ENCODE data around the gene USP7. TPM values are rescaled to one million over a fixed set of nuclear protein-coding genes. Genes with fewer than 3 reads are reported as not detected.
A peak's percentile ranks its signal among the peaks of the same experiment; 100 is the strongest.

Gene USP7
- polyA plus RNA-seq, 1 donor = 110 TPM

DNA sequence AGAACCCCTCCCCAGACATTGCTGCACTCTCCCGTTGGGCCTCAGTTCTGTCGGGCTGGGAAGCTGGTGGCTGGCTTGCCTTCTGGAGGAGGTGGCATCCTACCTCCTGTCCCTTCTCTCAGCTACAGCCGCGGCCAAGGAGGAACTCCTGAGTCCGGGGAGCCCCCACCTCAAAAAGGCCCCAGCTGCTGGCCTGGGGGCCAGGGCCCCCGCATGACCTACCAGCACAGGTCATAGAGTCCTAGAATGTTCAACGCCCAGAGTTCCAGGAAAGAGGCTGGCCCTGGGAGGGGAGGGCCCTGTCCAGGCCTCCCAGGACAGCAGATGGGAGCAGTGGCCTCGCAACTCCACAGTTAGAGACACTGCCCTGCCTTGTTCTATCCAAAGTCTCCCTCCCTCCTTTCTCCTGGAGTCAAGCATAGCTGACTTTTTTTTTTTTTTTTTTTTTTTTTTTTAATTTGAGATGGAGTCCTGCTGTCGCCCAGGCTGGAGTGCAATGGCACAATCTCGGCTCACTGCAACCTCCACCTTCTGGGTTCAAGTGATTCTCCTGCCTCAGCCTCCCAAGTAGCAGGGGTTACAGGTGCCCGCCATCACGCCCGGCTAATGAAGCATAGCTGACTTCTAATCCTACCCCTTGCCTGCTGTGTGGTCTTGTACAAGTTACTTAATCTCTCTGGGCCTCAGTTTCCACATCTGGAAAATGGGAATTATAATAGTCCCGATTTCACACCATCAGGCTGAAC is 102.0 kb downstream of the USP7 start:
- peaks cover 31% of the 10 kb centered on the region for H3K36me3 ChIP-seq (ENCODE audit: control insufficient read depth, insufficient read depth, low read length)
- WGBS (ENCODE audit: insufficient coverage, low lambda C conversion rate) = no CpG with 5 or more reads among the region's 14 CpGs
- H3K27me3 ChIP-seq (ENCODE audit: control insufficient read depth, insufficient read depth, low read length) = no peaks in the 10 kb centered on the region
- DNase-seq = peak in 1 of 2 donors; percentile 52
- H3K4me1 ChIP-seq (ENCODE audit: control insufficient read depth, insufficient read depth, low read length) = peaks cover 56% of the 10 kb centered on the region
- H3K27ac ChIP-seq (ENCODE audit: low read length) = peak overlapping the region; percentile 28
- no peak overlapping the region for H3K4me3 ChIP-seq (ENCODE audit: low read length)
- H3K9me3 ChIP-seq (ENCODE audit: control insufficient read depth, low read depth, low read length) = no peaks in the 10 kb centered on the region

DNA sequence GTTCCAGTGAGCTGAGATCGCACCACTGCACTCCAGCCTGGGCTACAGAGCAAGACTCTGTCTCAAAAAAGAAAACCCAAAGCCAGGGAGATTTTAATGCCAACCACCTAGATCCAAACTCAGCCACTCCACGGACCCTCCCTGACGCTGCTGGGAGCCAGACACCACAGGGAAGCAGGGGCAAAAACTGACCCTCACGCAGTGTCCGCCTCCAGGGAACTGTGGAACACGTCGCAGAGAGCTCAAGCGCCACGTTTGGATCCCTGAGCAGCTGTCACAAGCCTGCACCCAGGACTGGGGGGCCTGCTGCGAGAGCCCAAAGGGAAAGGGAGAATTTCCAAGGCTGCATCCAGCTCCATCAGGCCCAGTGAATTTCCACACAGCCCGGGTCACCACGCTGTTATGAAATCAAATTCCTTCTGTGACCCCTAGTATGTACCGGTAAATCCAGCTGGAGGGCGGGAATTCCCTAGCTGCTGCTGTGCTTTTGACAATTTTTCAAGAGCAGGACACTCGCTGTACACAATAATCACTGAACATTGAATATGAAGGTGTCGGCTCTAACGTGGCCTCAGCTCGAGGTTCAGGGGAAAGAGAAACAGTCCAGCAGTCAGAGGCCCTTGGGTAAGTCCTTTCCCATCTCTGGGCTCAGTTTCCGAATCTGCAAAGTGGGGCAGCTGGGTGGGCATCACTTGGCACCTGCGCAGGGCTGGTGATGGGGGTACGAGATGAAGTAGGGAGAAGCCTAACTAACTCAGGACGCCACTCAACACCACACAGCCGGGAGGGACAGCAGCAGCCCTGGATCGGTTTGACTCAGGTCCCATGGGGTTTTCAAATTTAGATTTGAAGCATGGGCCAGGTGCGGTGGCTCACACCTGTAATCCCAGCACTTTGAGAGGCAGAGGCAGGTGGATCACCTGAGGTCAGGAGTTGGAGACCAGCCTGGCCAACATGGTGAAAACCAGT is 103.5 kb downstream of the USP7 start:
- 100% methylated on average over 1 of the region's 25 CpGs for WGBS (ENCODE audit: insufficient coverage, low lambda C conversion rate)
- H3K27ac ChIP-seq (ENCODE audit: low read length) = no peak overlapping the region
- no peak for DNase-seq
- no peaks in the 10 kb centered on the region for H3K27me3 ChIP-seq (ENCODE audit: control insufficient read depth, insufficient read depth, low read length)
- H3K4me1 ChIP-seq (ENCODE audit: control insufficient read depth, insufficient read depth, low read length) = peaks cover 42% of the 10 kb centered on the region
- peaks cover 42% of the 10 kb centered on the region for H3K36me3 ChIP-seq (ENCODE audit: control insufficient read depth, insufficient read depth, low read length)
- no peak overlapping the region for H3K4me3 ChIP-seq (ENCODE audit: low read length)
- no peaks in the 10 kb centered on the region for H3K9me3 ChIP-seq (ENCODE audit: control insufficient read depth, low read depth, low read length)

DNA sequence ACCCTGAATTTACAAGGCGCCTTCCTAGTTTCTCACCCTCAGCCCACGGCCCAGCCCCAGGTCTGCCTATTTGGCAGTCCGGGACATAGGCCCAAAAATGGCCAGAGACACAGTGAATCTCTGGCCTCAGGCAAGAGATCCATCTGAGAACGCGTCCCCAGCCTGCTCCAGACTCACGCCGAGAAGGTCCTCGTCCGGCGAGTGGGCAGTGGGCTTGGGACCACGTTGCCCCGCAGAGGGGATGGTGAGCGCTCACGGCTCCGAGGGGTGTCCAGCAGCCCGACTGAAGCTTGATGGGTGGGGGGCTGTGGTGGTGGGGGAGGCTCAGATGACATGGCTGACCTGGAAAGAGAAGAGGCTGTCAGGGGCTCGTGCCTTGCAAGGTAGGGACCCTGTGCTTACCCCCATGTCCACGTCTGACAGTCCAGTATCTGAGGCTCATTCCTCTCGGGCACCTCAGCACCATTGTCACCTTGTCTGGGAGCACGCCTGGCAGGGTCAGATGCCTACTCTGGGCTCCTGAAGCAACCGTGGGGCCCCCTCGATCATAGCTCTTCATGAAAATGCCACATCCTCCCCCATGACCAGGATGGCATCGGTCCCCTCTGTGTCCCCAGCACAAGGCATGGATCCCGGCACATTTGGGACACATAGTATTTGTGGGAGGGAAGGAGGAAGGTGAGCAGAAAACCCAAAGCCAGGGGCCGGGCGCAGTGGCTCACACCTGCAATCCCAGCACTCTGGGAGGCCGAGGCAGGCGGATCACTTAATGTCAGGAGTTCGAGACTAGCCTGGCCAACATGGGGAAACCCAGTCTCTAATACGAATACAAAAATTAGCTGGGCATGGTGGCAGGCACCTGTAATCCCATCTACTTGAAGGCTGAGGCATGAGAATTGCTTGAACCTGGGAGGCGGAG is 104.5 kb downstream of the USP7 start:
- Histone ChIP-seq H3K4me3 (ENCODE audit: low read length) (no peak overlapping the region), H3K27ac (ENCODE audit: low read length) (no peak overlapping the region)
- 100% methylated on average over 1 of the region's 31 CpGs for WGBS (ENCODE audit: insufficient coverage, low lambda C conversion rate)

DNA sequence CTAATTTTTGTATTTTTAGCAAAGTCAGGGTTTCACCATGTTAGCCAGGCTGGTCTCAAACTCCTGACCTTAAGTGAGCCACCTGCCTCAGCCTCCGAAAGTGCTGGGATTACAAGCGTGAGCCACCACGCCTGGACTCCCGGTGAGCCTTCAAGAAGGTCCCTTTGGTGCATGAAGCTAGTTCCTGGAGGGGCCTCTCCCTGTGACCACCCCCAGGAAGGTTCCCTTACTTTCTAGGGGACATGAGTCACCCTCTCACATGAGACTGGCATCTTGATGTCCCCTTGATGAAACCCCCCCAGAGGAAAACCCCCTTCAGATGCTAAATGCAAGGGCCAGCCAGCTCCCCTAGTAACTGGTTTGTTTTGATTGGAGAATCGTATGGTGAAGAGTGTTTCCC is 107.7 kb downstream of the USP7 start:
- Histone ChIP-seq H3K27ac (ENCODE audit: low read length) (no peak overlapping the region), H3K36me3 (ENCODE audit: control insufficient read depth, insufficient read depth, low read length) (peaks cover 72% of the 10 kb centered on the region), H3K27me3 (ENCODE audit: control insufficient read depth, insufficient read depth, low read length) (no peaks in the 10 kb centered on the region), H3K4me1 (ENCODE audit: control insufficient read depth, insufficient read depth, low read length) (no peaks in the 10 kb centered on the region), H3K9me3 (ENCODE audit: control insufficient read depth, low read depth, low read length) (no peaks in the 10 kb centered on the region), H3K4me3 (ENCODE audit: low read length) (no peak overlapping the region)
- DNase-seq = no peak
- no CpG with 5 or more reads among the region's 5 CpGs for WGBS (ENCODE audit: insufficient coverage, low lambda C conversion rate)

More for the DNA sequence above, 104.5 kb downstream of the USP7 start:
- no peak for DNase-seq
- Histone ChIP-seq H3K9me3 (ENCODE audit: control insufficient read depth, low read depth, low read length) (no peaks in the 10 kb centered on the region), H3K4me1 (ENCODE audit: control insufficient read depth, insufficient read depth, low read length) (peaks cover 32% of the 10 kb centered on the region), H3K27me3 (ENCODE audit: control insufficient read depth, insufficient read depth, low read length) (no peaks in the 10 kb centered on the region), H3K36me3 (ENCODE audit: control insufficient read depth, insufficient read depth, low read length) (peaks cover 51% of the 10 kb centered on the region)

DNA sequence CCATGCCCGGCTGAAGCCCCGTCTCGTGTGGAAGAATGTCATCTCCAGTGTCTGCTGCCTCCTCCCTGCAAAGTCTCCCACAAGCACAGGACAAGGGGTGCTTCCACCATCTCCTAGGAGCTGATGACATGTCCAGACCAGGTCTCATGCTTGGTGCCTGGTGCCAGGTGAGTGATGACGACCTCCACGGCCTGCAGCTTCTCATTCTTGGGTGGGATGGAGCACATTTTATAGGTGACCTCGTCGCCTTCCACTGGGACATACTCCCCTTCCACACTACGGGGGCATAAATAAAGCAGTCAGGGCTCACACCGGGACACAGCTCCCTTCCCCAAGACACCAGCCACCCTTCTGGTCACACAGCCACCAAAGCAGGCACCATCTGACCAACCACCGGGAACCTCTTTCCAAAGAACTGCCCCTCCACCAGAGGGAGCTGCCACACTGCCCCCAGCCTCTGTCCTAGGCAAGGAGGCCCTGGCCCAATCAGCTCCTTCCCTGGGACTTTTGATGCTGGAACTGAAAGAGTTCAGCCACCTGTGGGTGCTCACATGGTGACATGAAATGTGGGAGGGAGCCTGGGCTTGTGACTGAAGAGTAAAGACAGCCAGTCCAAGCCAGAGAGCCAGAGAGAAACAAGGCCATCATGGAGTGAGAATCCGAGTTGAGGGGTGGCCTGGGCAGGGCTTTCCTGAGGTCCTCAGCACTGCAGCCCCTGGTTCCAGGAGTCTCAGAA is 108.5 kb downstream of the USP7 start:
- H3K27me3 ChIP-seq (ENCODE audit: control insufficient read depth, insufficient read depth, low read length) = no peaks in the 10 kb centered on the region
- no peak for DNase-seq
- no peak overlapping the region for H3K27ac ChIP-seq (ENCODE audit: low read length)
- peaks cover 76% of the 10 kb centered on the region for H3K36me3 ChIP-seq (ENCODE audit: control insufficient read depth, insufficient read depth, low read length)
- WGBS (ENCODE audit: insufficient coverage, low lambda C conversion rate) = no CpG with 5 or more reads among the region's 11 CpGs
- no peak overlapping the region for H3K4me3 ChIP-seq (ENCODE audit: low read length)
- H3K4me1 ChIP-seq (ENCODE audit: control insufficient read depth, insufficient read depth, low read length) = no peaks in the 10 kb centered on the region
- no peaks in the 10 kb centered on the region for H3K9me3 ChIP-seq (ENCODE audit: control insufficient read depth, low read depth, low read length)

DNA sequence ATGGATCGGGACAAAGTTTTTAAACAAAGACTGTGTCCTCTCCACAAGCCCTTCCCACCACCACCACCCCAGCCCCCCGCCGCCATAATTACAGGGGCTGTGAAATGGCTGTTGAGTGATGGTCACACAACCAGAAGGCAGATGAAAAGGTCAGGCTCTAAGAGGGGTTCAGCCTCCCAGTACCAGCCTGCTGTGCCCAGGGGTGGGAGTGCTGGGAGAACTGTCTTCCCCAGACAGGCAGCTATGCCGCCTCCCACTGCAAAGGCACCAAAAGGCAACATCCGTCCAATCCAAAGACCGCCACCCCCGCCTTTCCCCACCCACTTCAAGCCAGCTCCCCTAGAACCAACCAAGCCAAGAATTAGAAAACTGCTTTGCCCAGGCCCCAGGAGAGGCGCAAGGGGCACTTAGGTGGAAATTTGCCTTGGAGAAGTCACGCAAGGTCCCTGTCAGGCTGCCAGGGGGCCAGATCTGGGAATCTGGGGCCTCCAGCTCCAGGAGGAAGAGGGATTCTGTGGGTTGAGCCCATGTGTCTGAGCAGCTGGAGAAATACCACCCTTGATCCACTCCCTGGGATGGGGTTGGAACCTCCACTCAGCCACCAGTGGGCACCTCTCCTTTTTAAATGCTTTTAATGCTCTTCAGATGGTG is 109.3 kb downstream of the USP7 start:
- no peak overlapping the region for H3K27ac ChIP-seq (ENCODE audit: low read length)
- H3K36me3 ChIP-seq (ENCODE audit: control insufficient read depth, insufficient read depth, low read length) = peaks cover 79% of the 10 kb centered on the region
- no peaks in the 10 kb centered on the region for H3K9me3 ChIP-seq (ENCODE audit: control insufficient read depth, low read depth, low read length)
- H3K4me1 ChIP-seq (ENCODE audit: control insufficient read depth, insufficient read depth, low read length) = no peaks in the 10 kb centered on the region
- no peak overlapping the region for H3K4me3 ChIP-seq (ENCODE audit: low read length)
- no peak for DNase-seq
- no peaks in the 10 kb centered on the region for H3K27me3 ChIP-seq (ENCODE audit: control insufficient read depth, insufficient read depth, low read length)
- no CpG with 5 or more reads among the region's 9 CpGs for WGBS (ENCODE audit: insufficient coverage, low lambda C conversion rate)

DNA sequence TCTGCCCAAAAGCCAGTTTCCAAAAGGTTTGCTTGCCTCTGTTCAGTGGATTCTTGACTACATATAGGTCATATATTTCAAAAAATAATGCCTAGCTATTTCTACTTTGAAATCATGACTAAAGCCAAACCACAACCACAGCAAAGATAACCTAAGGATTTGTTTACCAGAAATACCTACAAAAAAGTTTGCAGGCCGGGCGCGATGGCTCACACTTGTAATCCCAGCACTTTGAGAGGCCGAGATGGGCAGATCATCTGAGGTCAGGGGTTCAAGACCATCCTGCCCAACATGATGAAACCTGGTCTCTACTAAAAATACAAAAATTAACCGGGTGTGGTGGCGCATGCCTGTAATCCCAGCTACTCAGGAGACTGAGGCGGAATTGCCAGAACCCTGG is 110.1 kb downstream of the USP7 start:
- no peaks in the 10 kb centered on the region for H3K4me1 ChIP-seq (ENCODE audit: control insufficient read depth, insufficient read depth, low read length)
- H3K36me3 ChIP-seq (ENCODE audit: control insufficient read depth, insufficient read depth, low read length) = peaks cover 79% of the 10 kb centered on the region
- no peak overlapping the region for H3K4me3 ChIP-seq (ENCODE audit: low read length)
- WGBS (ENCODE audit: insufficient coverage, low lambda C conversion rate) = no CpG with 5 or more reads among the region's 7 CpGs
- H3K9me3 ChIP-seq (ENCODE audit: control insufficient read depth, low read depth, low read length) = no peaks in the 10 kb centered on the region
- H3K27me3 ChIP-seq (ENCODE audit: control insufficient read depth, insufficient read depth, low read length) = no peaks in the 10 kb centered on the region
- DNase-seq = no peak
- no peak overlapping the region for H3K27ac ChIP-seq (ENCODE audit: low read length)

DNA sequence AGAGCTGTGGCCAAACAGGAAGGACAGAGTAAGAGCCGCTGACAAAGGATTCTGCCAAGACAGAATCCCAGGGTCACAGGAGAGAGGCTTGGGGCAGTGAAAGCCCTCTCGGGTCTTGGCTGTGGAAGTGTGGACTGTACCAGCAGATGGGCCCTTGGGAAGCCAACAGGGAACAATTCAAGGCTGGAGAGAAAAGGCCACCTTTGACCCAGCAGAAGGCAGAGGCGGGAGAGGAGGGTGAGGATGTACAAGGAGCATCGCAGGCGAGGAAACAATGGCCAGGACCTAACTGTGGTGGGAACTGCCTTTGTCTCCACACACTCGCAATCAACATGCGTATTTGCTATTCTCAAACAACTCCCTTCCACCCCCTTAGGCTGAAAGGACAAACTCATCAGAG is 110.6 kb downstream of the USP7 start:
- H3K27ac ChIP-seq (ENCODE audit: low read length) = no peak overlapping the region
- peaks cover 79% of the 10 kb centered on the region for H3K36me3 ChIP-seq (ENCODE audit: control insufficient read depth, insufficient read depth, low read length)
- no CpG with 5 or more reads among the region's 7 CpGs for whole genome bisulfite sequencing (ENCODE audit: insufficient coverage, low lambda C conversion rate)
- DNase-seq = no peak
- H3K4me3 ChIP-seq (ENCODE audit: low read length) = no peak overlapping the region
- no peaks in the 10 kb centered on the region for H3K4me1 ChIP-seq (ENCODE audit: control insufficient read depth, insufficient read depth, low read length)
- no peaks in the 10 kb centered on the region for H3K27me3 ChIP-seq (ENCODE audit: control insufficient read depth, insufficient read depth, low read length)
- no peaks in the 10 kb centered on the region for H3K9me3 ChIP-seq (ENCODE audit: control insufficient read depth, low read depth, low read length)

DNA sequence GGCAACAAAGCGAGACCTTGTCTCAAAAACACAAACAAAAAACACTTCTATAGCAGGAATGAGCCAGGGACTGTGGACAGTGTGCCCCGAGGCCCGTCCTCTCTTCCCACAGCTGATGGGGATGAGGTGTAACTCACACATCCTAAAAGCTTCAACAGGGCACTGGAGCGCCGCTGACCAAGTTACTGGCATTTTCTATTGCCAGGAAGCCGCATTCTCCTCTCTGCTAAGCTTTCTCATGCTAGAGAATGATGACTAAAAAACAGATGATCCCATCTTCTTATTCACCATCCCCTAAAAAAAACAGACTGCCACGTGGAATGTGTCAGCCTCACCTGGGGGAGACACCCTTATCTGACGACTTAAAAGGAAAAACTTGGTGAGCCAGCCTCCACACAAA is 111.2 kb downstream of the USP7 start:
- Histone ChIP-seq H3K27ac (ENCODE audit: low read length) (no peak overlapping the region), H3K4me1 (ENCODE audit: control insufficient read depth, insufficient read depth, low read length) (no peaks in the 10 kb centered on the region), H3K27me3 (ENCODE audit: control insufficient read depth, insufficient read depth, low read length) (no peaks in the 10 kb centered on the region), H3K9me3 (ENCODE audit: control insufficient read depth, low read depth, low read length) (no peaks in the 10 kb centered on the region), H3K36me3 (ENCODE audit: control insufficient read depth, insufficient read depth, low read length) (peaks cover 82% of the 10 kb centered on the region), H3K4me3 (ENCODE audit: low read length) (no peak overlapping the region)
- 60% methylated on average over 2 of the region's 8 CpGs for WGBS (ENCODE audit: insufficient coverage, low lambda C conversion rate)
- DNase-seq = no peak

Measured in large intestine (tissue), 3 donors.